MM.1S (cell line): ENCODE data around the gene PRKCE.

Experiments used
- EZH2 ChIP-seq: fragments of 300-600 bp; sonication (generic); optimal IDR thresholded peaks from 2 replicates; pipeline ENCODE3; 2017; ENCODE audit warnings: low read depth, mild to moderate bottlenecking, antibody characterized with exemption, low read length, mixed read lengths
- TF ChIP-seq, protein P1 (sequence below): fragments of 300-600 bp; sonication (generic); IDR thresholded peaks from 2 replicates; pipeline ENCODE4 v1.5.1; 2016; ENCODE audit warnings: antibody characterized with exemption, low read length, mixed read lengths

DNA sequence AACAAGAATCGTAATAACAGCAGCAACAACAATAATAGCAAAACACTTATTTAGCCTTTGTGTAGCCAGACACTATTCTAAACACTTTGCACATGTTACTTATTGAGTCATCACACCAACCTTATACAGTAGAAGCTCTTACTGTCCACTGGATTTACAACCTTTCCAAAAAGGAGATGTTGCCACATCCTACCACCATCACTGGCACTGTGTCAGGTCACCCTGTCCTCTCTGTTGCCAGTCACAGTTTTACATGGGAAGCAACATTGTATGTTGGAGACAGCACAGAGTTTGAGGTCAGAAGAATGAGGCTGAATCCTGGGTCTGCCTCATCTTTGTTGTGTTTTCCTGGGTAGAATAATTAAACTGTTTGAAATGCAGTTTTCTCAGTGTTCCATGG is 444.4 kb downstream of the PRKCE start:
- TF ChIP-seq, protein P1, sequence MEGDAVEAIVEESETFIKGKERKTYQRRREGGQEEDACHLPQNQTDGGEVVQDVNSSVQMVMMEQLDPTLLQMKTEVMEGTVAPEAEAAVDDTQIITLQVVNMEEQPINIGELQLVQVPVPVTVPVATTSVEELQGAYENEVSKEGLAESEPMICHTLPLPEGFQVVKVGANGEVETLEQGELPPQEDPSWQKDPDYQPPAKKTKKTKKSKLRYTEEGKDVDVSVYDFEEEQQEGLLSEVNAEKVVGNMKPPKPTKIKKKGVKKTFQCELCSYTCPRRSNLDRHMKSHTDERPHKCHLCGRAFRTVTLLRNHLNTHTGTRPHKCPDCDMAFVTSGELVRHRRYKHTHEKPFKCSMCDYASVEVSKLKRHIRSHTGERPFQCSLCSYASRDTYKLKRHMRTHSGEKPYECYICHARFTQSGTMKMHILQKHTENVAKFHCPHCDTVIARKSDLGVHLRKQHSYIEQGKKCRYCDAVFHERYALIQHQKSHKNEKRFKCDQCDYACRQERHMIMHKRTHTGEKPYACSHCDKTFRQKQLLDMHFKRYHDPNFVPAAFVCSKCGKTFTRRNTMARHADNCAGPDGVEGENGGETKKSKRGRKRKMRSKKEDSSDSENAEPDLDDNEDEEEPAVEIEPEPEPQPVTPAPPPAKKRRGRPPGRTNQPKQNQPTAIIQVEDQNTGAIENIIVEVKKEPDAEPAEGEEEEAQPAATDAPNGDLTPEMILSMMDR = no peak
- TF ChIP-seq EZH2 = no peak
